Endothelial cell of umbilical vein (primary cell): ENCODE results near the gene COX4I1. TPM values are rescaled to one million over a fixed set of nuclear protein-coding genes. Genes with fewer than 3 reads are reported as not detected.

Experiments
- BruUV-seq: library from RNA; stranded (reverse); fragments of 400-500 nt; replicated peaks from 2 replicates; lab custom pipeline; 2021; lab: Mats Ljungman, UMichigan
- CTCF ChIA-PET: fragments of 300-600, 350-600 bp; sonication (Branson Sonifier 250); formaldehyde crosslinking; loops from one replicate; lab custom pipeline; 2021; ENCODE audit warnings: antibody characterized with exemption, inconsistent platforms; lab: Charles Lee
- POLR2A ChIA-PET: fragments of 300-600, 350-600 bp; sonication (Branson Sonifier 250); formaldehyde crosslinking; loops from one replicate; lab custom pipeline; 2021; ENCODE audit warnings: antibody characterized with exemption, inconsistent platforms; lab: Charles Lee
- DNase-seq: peaks from one replicate; pipeline ENCODE4 v3.0.0-alpha.2; 2011; ENCODE audit warnings: low read depth, low spot score
- FAIRE-seq: peaks from 2 replicates; lab custom pipeline; 2011; peaks lifted over from hg19 to GRCh38; lab: Jason Lieb, UNC
- H2AFZ ChIP-seq: 2 replicates; pipeline ENCODE4 v1.6.0; 2012; ENCODE audit warnings: low read depth, low read length, control low read depth, inconsistent platforms
- H3K27ac ChIP-seq: 2 replicates; pipeline ENCODE4 v1.5.1; 2011; ENCODE audit warnings: low read depth, mild to moderate bottlenecking, control low read depth, low read length, moderate library complexity; ENCODE audit not compliant: insufficient read depth
- H3K27me3 ChIP-seq, 2 experiments: 2 replicates each; pipeline versions ENCODE4 v1.6.0 to v1.6.1; 2011; ENCODE audit warnings: low read length in 2 of 2, mixed read lengths in 1 of 2; ENCODE audit not compliant: control insufficient read depth in 2 of 2, insufficient read depth in 2 of 2
- H3K36me3 ChIP-seq, 2 experiments: 2 replicates in 1 of 2; 3 replicates in 1 of 2; pipeline ENCODE4 v1.5.1; 2011; ENCODE audit warnings: low read length in 2 of 2, mild to moderate bottlenecking in 1 of 2, moderate library complexity in 1 of 2; ENCODE audit not compliant: control insufficient read depth in 2 of 2, insufficient read depth in 2 of 2; ENCODE audit errors: extremely low read depth in 1 of 2
- H3K4me1 ChIP-seq: 3 replicates; pipeline ENCODE4 v1.5.1; 2011; ENCODE audit warnings: mild to moderate bottlenecking, low read length; ENCODE audit not compliant: control insufficient read depth, insufficient read depth; ENCODE audit errors: extremely low read depth
- H3K4me2 ChIP-seq: 2 replicates; pipeline ENCODE4 v1.6.1; 2011; ENCODE audit warnings: low read length, control low read depth, mixed read lengths; ENCODE audit not compliant: insufficient read depth
- H3K4me3 ChIP-seq, 3 experiments: fragments of 200-600 bp in 1 of 3; sonication (generic), shearing (Covaris generic) in 1 of 3; replicated peaks in 1 of 3; 2 replicates each; pipeline ENCODE4 v1.5.1; 2011 to 2016; ENCODE audit warnings: control low read depth in 3 of 3, low read length in 3 of 3, mild to moderate bottlenecking in 2 of 3, inconsistent platforms in 1 of 3, low read depth in 1 of 3, moderate library complexity in 1 of 3; ENCODE audit not compliant: insufficient read depth in 1 of 3
- H3K79me2 ChIP-seq: 2 replicates; pipeline ENCODE4 v1.6.0; 2012; ENCODE audit warnings: low read length, inconsistent platforms; ENCODE audit not compliant: control insufficient read depth, insufficient read depth
- H3K9ac ChIP-seq: replicated peaks from 2 replicates; pipeline ENCODE3; 2011; ENCODE audit warnings: low read length, control low read depth; ENCODE audit not compliant: insufficient read depth; ENCODE audit errors: extremely low read depth
- H3K9me1 ChIP-seq: replicated peaks from 3 replicates; pipeline ENCODE4 v1.6.0; 2011; ENCODE audit warnings: mild to moderate bottlenecking, low read length; ENCODE audit not compliant: control insufficient read depth, insufficient read depth; ENCODE audit errors: extremely low read depth
- H3K9me3 ChIP-seq: replicated peaks from 2 replicates; pipeline ENCODE4 v1.5.1; 2012; ENCODE audit warnings: low read length, inconsistent platforms; ENCODE audit not compliant: control insufficient read depth, insufficient read depth
- H4K20me1 ChIP-seq: replicated peaks from 2 replicates; pipeline ENCODE3; 2011; ENCODE audit warnings: mild to moderate bottlenecking, low read length; ENCODE audit not compliant: control insufficient read depth, insufficient read depth; ENCODE audit errors: extremely low read depth
- CTCF ChIP-seq, 2 donors: IDR thresholded peaks; 1 replicate in 1 of 2; 2 replicates in 1 of 2; pipeline ENCODE4 v1.5.1; 2011; ENCODE audit warnings: low read length in 2 of 2, mild to moderate bottlenecking in 2 of 2, moderate library complexity in 2 of 2, control low read depth in 1 of 2, inconsistent platforms in 1 of 2, low read depth in 1 of 2; ENCODE audit not compliant: insufficient read depth in 1 of 2; ENCODE audit errors: extremely low read depth in 1 of 2
- EZH2 ChIP-seq: IDR thresholded peaks from 2 replicates; pipeline ENCODE4 v1.6.1; 2012; ENCODE audit warnings: borderline replicate concordance, low read depth, mild to moderate bottlenecking, moderate library complexity, low read length, inconsistent platforms; ENCODE audit not compliant: severe bottlenecking
- FOS ChIP-seq: IDR thresholded peaks from 2 replicates; pipeline ENCODE4 v1.6.1; 2011; ENCODE audit warnings: mild to moderate bottlenecking, low read length, moderate library complexity, borderline replicate concordance; ENCODE audit not compliant: insufficient read depth
- GATA2 ChIP-seq: IDR thresholded peaks from 2 replicates; pipeline ENCODE4 v1.7.0; 2011; ENCODE audit warnings: low read depth, mild to moderate bottlenecking, moderate library complexity, mixed read lengths, low read length; ENCODE audit not compliant: insufficient read length, insufficient read depth
- JUN ChIP-seq: IDR thresholded peaks from 2 replicates; pipeline ENCODE4 v1.6.1; 2011; ENCODE audit warnings: borderline replicate concordance, low read depth; ENCODE audit not compliant: insufficient read length, insufficient read depth
- MAX ChIP-seq: IDR thresholded peaks from 2 replicates; pipeline ENCODE4 v1.6.1; 2011; ENCODE audit not compliant: insufficient read depth, insufficient read length
- MYC ChIP-seq: IDR thresholded peaks from one replicate; pipeline ENCODE4 v1.6.1; 2011; ENCODE audit warnings: mild to moderate bottlenecking, low read depth, low read length
- POLR2A ChIP-seq: IDR thresholded peaks from 2 replicates; pipeline ENCODE4 v1.6.1; 2012; ENCODE audit warnings: low read depth, mild to moderate bottlenecking, control low read depth, low read length
- POLR2AphosphoS5 ChIP-seq: IDR thresholded peaks from 2 replicates; pipeline ENCODE4 v1.6.1; 2012; ENCODE audit warnings: low read depth, mild to moderate bottlenecking, control low read depth, low read length, moderate library complexity; ENCODE audit not compliant: insufficient read depth
- dilution Hi-C: fragments of 300-500 bp; cut with MboI; formaldehyde crosslinking; loops from one replicate; pipeline ENCODE4 v1.15.0; 2019; ENCODE audit warnings: low sequenced_read_pairs; ENCODE audit not compliant: extremely low pct_ligation_motif_present
- intact Hi-C: fragments of 100-400 bp; cut with micrococcal nuclease; formaldehyde crosslinking; loops from one replicate; pipeline ENCODE4 v1.10.0; 2022
- polyA plus RNA-seq, 4 experiments: library from polyadenylated mRNA; depleted of rRNA in 3 of 4; stranded (reverse) in 3 of 4; unstranded in 1 of 4; fragments of >200 nt; gene quantifications; 2 replicates each; pipeline versions ENCODE4 v1.2.1 to v1.2.3, GENCODE V29; 2011 to 2012; ENCODE audit warnings: missing spikeins in 1 of 4
- total RNA-seq: library from RNA; stranded (reverse); gene quantifications from 2 replicates; pipeline ENCODE4 v1.2.3, GENCODE V29; 2021

COX4I1 gene
- total and polyA plus RNA-seq, 2 donors (not counting 3 experiments of a cell fraction or from before 2014, with no cell fraction given): 560 to 953 TPM

GRCh38 chr16:85781156-85781555, 18.3 kb upstream of the COX4I1 start:
- Histone ChIP-seq H3K27ac (no peak overlapping the region), H3K9ac (no peak overlapping the region), H2AFZ (no peak overlapping the region), H3K4me3 (no peak overlapping the region), H4K20me1 (no peaks in the 10 kb centered on the region), H3K9me1 (no peaks in the 10 kb centered on the region), H3K4me1 (peaks cover 16% of the 10 kb centered on the region), H3K4me2 (no peak overlapping the region), H3K27me3 (no peaks in the 10 kb centered on the region), H3K36me3 (peaks cover 10 to 28% of the 10 kb centered on the region in 2 experiments), H3K79me2 (peaks cover 14% of the 10 kb centered on the region), H3K9me3 (no peaks in the 10 kb centered on the region)
- no peak for FAIRE-seq
- DNase-seq: no peak
- dilution Hi-C loops (no loop called here), intact Hi-C loops (no loop called here)
- BruUV-seq: no TSS peak
- ChIA-PET CTCF (no interaction called here), POLR2A (no interaction called here)
- TF ChIP-seq GATA2 (no peak), MAX (no peak), JUN (no peak), MYC (no peak), EZH2 (no peak)

GRCh38 chr16:85781695-85782370, 17.7 kb upstream of the COX4I1 start:
- no TSS peak for BruUV-seq
- Histone ChIP-seq H3K27me3 (no peaks in the 10 kb centered on the region), H3K9me3 (no peaks in the 10 kb centered on the region), H3K36me3 (peaks cover 10 to 33% of the 10 kb centered on the region in 2 experiments), H3K27ac (no peak overlapping the region), H3K79me2 (peaks cover 20% of the 10 kb centered on the region), H3K4me2 (no peak overlapping the region), H3K4me3 (no peak overlapping the region), H2AFZ (no peak overlapping the region), H3K9me1 (no peaks in the 10 kb centered on the region), H3K4me1 (peaks cover 16% of the 10 kb centered on the region), H4K20me1 (no peaks in the 10 kb centered on the region), H3K9ac (no peak overlapping the region)
- dilution Hi-C loops: no loop called here
- ChIA-PET POLR2A (no interaction called here), CTCF (no interaction called here)
- intact Hi-C loops: no loop called here
- FAIRE-seq (no peak), DNase-seq (no peak)
- TF ChIP-seq MYC (no peak), POLR2A (no peak), MAX (no peak), EZH2 (no peak), POLR2AphosphoS5 (no peak), GATA2 (no peak), FOS (no peak), CTCF (IDR thresholded peaks at IDR 0.05; ENCODE audit: extremely low read depth in 1 of 2, insufficient read depth in 1 of 2, low read depth in 1 of 2, low read length in 2 of 2) (no peak), JUN (no peak)
